Gastrocnemius medialis (tissue), 4 donors: ENCODE results near the gene ZBTB7C.

Source experiments
- CTCF ChIP-seq, 5 experiments: fragments of 450-650 bp in 3 of 5; fragments of 200-600 bp in 2 of 5; sonication (generic) in 2 of 5; IDR thresholded peaks in 4 of 5; conservative IDR thresholded peaks in 1 of 5; 1 replicate in 4 of 5; 2 replicates in 1 of 5; pipeline ENCODE4 v1.5.1; 2016 to 2019; ENCODE audit warnings: antibody characterized with exemption in 5 of 5, mild to moderate bottlenecking in 3 of 5, moderate library complexity in 3 of 5
- POLR2A ChIP-seq, 2 donors: fragments of 450-650 bp; IDR thresholded peaks; one replicate each; pipeline ENCODE4 v1.6.1; 2017; ENCODE audit warnings: antibody characterized with exemption in 2 of 2, mild to moderate bottlenecking in 2 of 2, moderate library complexity in 2 of 2

GRCh38 chr18:48179666-48180065, 229.5 kb downstream of the ZBTB7C start:
- TF ChIP-seq CTCF (IDR thresholded peaks at IDR 0.05 in 4 of 5, conservative IDR thresholded peaks at IDR 0.05 in 1 of 5), result no peak
- no peak for TF ChIP-seq POLR2A (IDR thresholded peaks at IDR 0.05)
